ENCODE measurements around the gene SF3B6.

Gene SF3B6

DNA sequence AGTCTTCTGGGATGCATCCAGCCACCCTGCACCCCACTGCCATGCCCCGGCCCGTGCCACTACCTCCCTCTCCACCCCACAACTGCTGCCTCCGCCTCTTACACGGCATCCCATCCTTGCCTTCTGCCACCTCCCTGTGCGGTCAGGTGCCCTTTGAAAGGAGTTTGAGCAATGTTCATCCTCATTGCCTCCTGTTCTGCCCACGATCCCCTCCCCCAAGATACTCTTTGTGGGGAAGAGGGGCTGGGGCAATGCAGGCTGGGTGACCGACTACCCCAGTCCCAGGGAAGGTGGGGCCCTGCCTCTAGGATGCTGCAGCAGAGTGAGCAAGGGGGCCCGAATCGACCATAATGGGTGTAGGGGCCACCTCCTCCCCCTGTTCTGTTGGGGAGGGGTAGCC lies 57.9 kb downstream of the SF3B6 start:
- DNase-seq: no peak

DNA sequence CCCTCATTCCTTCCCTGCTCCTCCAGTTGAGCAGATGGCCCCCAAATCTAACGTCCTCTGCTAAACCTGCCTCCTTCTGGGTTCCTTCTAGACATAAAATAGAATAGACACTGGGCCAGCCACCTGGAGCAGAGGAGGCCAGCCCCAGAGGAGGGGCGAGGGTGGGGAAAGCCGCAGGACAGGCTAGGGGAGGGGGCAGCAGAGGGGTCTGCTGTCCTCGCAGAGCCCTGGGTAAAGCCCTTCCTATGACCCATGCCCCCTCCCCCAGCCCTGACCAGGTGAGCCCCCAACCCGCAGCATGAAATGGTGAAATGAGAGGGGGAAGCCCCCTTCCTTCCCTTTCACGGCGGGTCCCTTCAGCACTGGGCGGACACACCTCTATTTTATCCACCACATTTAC lies 58.4 kb downstream of the SF3B6 start:
- DNase-seq: no peak
